ENCODE results near the gene RELN. TPM values are rescaled to one million over a fixed set of nuclear protein-coding genes. Genes with fewer than 3 reads are reported as not detected.

Gene RELN
- total RNA-seq, 1 donor from 2014 or later: 7.3 TPM

DNA sequence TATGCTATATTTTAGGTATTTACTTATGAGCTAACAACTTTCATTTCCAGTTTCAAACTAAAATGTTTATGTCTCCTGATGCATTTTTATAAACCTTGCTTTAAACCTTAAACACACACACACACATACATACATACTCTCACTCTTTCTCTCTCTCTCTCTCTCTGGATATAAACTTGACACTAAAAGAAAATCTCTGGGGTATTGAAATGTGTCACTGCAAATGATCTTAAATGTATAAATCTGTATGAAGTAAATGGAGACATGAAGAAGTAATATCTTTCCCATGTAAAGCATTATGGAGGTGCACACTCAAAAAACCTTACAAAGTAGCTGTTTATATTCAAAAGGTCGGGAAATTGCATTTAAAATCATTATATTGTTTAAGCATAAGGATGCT, 37.0 kb downstream of the RELN start:
- H3K27ac Mint-ChIP-seq: no peak overlapping the region
- no peak overlapping the region for H3K4me3 Mint-ChIP-seq
- H3K4me1 Mint-ChIP-seq: peaks cover 4% of the 10 kb centered on the region
- peaks cover 5% of the 10 kb centered on the region for H3K9me3 Mint-ChIP-seq
- H3K36me3 Mint-ChIP-seq: no peaks in the 10 kb centered on the region
- no peak for DNase-seq (ENCODE audit: low spot score in 2 of 2, unreplicated experiment in 2 of 2)
- peaks cover 19% of the 10 kb centered on the region for H3K27me3 Mint-ChIP-seq (ENCODE audit: low read depth)
- TF ChIP-seq, protein P1, sequence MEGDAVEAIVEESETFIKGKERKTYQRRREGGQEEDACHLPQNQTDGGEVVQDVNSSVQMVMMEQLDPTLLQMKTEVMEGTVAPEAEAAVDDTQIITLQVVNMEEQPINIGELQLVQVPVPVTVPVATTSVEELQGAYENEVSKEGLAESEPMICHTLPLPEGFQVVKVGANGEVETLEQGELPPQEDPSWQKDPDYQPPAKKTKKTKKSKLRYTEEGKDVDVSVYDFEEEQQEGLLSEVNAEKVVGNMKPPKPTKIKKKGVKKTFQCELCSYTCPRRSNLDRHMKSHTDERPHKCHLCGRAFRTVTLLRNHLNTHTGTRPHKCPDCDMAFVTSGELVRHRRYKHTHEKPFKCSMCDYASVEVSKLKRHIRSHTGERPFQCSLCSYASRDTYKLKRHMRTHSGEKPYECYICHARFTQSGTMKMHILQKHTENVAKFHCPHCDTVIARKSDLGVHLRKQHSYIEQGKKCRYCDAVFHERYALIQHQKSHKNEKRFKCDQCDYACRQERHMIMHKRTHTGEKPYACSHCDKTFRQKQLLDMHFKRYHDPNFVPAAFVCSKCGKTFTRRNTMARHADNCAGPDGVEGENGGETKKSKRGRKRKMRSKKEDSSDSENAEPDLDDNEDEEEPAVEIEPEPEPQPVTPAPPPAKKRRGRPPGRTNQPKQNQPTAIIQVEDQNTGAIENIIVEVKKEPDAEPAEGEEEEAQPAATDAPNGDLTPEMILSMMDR (IDR thresholded peaks at IDR 0.05; ENCODE audit: unreplicated experiment): no peak

- TF ChIP-seq, protein P1 (IDR thresholded peaks at IDR 0.05; ENCODE audit: unreplicated experiment): no peak
- peaks cover 5% of the 10 kb centered on the region for H3K4me1 Mint-ChIP-seq
- H3K27me3 Mint-ChIP-seq (ENCODE audit: low read depth): peaks cover 15% of the 10 kb centered on the region
- H3K36me3 Mint-ChIP-seq: no peaks in the 10 kb centered on the region
- H3K9me3 Mint-ChIP-seq: peaks cover 5% of the 10 kb centered on the region
- DNase-seq (ENCODE audit: low spot score in 2 of 2, unreplicated experiment in 2 of 2): no peak
- H3K27ac Mint-ChIP-seq: no peak overlapping the region
- no peak overlapping the region for H3K4me3 Mint-ChIP-seq
Measured at GRCh38 chr7:103951311-103951710, 38.1 kb downstream of the RELN start.

DNA sequence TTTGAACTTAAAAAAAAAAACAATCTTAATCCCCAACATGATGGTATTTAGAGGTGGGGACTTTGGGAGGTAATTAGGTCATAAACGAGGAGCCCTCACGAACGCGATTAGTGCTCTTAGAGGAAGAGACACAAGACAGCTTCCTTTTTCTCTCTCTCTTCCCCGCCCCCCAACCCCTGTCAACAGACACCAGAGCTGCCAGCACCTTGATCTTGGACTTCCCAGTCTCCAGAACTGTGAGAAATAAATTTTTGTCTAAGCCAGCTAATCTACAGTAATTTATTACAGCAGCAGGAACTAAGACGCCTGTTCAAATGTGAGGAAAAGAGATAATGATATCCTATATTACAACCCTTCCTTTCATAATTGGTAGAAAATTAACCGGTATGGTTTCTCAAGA, 40.1 kb downstream of the RELN start:
- no peak for DNase-seq (ENCODE audit: low spot score in 2 of 2, unreplicated experiment in 2 of 2)
- Mint-ChIP-seq H3K27ac (no peak overlapping the region), H3K27me3 (ENCODE audit: low read depth) (peaks cover 5% of the 10 kb centered on the region), H3K4me1 (peaks cover 5% of the 10 kb centered on the region), H3K36me3 (no peaks in the 10 kb centered on the region), H3K9me3 (peaks cover 5% of the 10 kb centered on the region), H3K4me3 (no peak overlapping the region)
- TF ChIP-seq, protein P1 (IDR thresholded peaks at IDR 0.05; ENCODE audit: unreplicated experiment): no peak

DNA sequence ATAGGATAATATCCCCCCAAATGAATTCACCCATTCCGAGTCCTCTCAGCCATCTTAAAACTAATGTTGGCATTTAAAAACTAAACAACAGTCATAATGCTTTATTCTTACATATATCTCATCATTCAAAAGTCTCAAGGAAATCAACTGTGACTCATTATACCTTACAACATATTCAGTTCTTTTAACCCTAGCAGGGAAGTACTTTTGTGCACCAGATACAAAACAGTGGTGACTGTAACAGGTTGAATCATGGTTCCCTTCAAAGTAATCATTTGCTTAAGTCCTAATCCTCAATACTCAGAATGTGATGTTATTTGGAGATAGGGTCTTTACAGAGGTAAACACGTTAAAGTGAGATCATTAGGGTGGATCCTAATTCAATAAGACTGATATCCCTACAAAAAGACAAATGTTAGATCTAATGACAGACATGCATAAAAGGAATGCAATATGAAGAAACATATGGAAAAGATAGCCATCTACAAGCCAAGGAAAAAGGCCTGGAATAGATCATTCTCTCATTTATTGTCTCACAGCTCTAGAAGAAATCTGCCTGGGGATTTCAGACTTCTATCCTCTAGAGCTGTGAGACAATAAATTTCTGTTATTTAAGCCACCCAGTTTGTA, 42.3 kb downstream of the RELN start:
- H3K4me3 Mint-ChIP-seq: no peak overlapping the region
- DNase-seq (ENCODE audit: low spot score in 2 of 2, unreplicated experiment in 2 of 2): no peak
- H3K4me1 Mint-ChIP-seq: peaks cover 5% of the 10 kb centered on the region
- TF ChIP-seq, protein P1 (IDR thresholded peaks at IDR 0.05; ENCODE audit: unreplicated experiment): no peak
- no peak overlapping the region for H3K27ac Mint-ChIP-seq
- no peaks in the 10 kb centered on the region for H3K36me3 Mint-ChIP-seq
- H3K27me3 Mint-ChIP-seq (ENCODE audit: low read depth): no peaks in the 10 kb centered on the region
- H3K9me3 Mint-ChIP-seq: peaks cover 5% of the 10 kb centered on the region

GRCh38 chr7:103944230-103944900, 45.1 kb downstream of the RELN start:
- TF ChIP-seq, protein P1 (IDR thresholded peaks at IDR 0.05; ENCODE audit: unreplicated experiment): no peak
- H3K4me1 Mint-ChIP-seq: peaks cover 11% of the 10 kb centered on the region
- H3K36me3 Mint-ChIP-seq: no peaks in the 10 kb centered on the region
- no peak overlapping the region for H3K4me3 Mint-ChIP-seq
- H3K27ac Mint-ChIP-seq: no peak overlapping the region
- no peak for DNase-seq (ENCODE audit: low spot score in 2 of 2, unreplicated experiment in 2 of 2)
- no peaks in the 10 kb centered on the region for H3K27me3 Mint-ChIP-seq (ENCODE audit: low read depth)
- no peaks in the 10 kb centered on the region for H3K9me3 Mint-ChIP-seq

Data from mesothelial cell of epicardium (in vitro differentiated cells).